ENCODE results near the gene MAGEA9B. TPM values are rescaled to one million over a fixed set of nuclear protein-coding genes. Genes with fewer than 3 reads are reported as not detected.
"Not testable (repeated sequence)": the region's sequence is repeated elsewhere in the genome, so short reads cannot be mapped to it uniquely, and the experiment has no call there.

Gene MAGEA9B
- total RNA-seq, 4 donors from 2014 or later = not detected

- ATAC-seq; H3K4me3 ChIP-seq; DNase-seq; in situ Hi-C loops (cut with MboI; ENCODE audit: low sequenced_read_pairs in 4 of 4); H3K36me3 ChIP-seq; intact Hi-C loops (cut with DNase I; ENCODE audit: low total_unique reads); H3K4me1 ChIP-seq; H3K27ac ChIP-seq; H3K27me3 ChIP-seq; H3K9me3 ChIP-seq: not testable (repeated sequence)
Measured at GRCh38 chrX:149573456-149573855, 13.8 kb downstream of the MAGEA9B start.

DNA sequence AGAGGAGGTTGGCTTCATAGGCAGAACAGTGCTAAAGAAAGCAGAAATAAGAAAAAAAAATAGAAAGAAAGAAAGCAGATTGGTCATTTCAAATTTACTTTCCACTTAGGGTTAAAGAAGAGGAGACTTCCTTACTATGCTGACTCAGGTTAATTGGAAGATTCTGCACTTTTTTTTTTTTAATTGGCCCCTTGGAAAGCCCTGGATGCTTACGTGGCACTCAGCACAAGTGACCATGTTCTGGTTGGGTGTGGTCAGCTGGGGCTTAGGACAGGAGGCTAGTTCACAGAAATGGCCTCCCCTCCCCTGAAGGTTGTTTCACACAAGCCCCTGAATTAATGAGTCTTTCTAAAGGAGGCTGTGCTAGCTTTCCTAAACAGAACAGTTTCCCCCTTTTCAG is 14.5 kb downstream of the MAGEA9B start:
- no peak overlapping the region for H3K27ac ChIP-seq
- no peak for ATAC-seq
- in situ Hi-C loops (cut with MboI; ENCODE audit: low sequenced_read_pairs in 4 of 4) = no loop called here

GRCh38 chrX:149571770-149572169 is 15.5 kb downstream of the MAGEA9B start:
- H3K27ac ChIP-seq = no peak overlapping the region
- H3K4me1 ChIP-seq = no peaks in the 10 kb centered on the region
- H3K27me3 ChIP-seq = no peaks in the 10 kb centered on the region
- no peak overlapping the region for H3K4me3 ChIP-seq
- no peaks in the 10 kb centered on the region for H3K9me3 ChIP-seq
- DNase-seq = no peak
- ATAC-seq = no peak
- no peaks in the 10 kb centered on the region for H3K36me3 ChIP-seq
- intact Hi-C loops (cut with DNase I; ENCODE audit: low total_unique reads) = no loop called here
- in situ Hi-C loops (cut with MboI; ENCODE audit: low sequenced_read_pairs in 4 of 4) = no loop called here
- TF ChIP-seq POLR2A (IDR thresholded peaks at IDR 0.05) = no peak
- TF ChIP-seq, protein P1, sequence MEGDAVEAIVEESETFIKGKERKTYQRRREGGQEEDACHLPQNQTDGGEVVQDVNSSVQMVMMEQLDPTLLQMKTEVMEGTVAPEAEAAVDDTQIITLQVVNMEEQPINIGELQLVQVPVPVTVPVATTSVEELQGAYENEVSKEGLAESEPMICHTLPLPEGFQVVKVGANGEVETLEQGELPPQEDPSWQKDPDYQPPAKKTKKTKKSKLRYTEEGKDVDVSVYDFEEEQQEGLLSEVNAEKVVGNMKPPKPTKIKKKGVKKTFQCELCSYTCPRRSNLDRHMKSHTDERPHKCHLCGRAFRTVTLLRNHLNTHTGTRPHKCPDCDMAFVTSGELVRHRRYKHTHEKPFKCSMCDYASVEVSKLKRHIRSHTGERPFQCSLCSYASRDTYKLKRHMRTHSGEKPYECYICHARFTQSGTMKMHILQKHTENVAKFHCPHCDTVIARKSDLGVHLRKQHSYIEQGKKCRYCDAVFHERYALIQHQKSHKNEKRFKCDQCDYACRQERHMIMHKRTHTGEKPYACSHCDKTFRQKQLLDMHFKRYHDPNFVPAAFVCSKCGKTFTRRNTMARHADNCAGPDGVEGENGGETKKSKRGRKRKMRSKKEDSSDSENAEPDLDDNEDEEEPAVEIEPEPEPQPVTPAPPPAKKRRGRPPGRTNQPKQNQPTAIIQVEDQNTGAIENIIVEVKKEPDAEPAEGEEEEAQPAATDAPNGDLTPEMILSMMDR (IDR thresholded peaks at IDR 0.05 in 4 of 5, conservative IDR thresholded peaks at IDR 0.05 in 1 of 5) = no peak

More for the DNA sequence above, 14.5 kb downstream of the MAGEA9B start:
- H3K36me3 ChIP-seq = no peaks in the 10 kb centered on the region
- TF ChIP-seq, protein P1 (IDR thresholded peaks at IDR 0.05 in 4 of 5, conservative IDR thresholded peaks at IDR 0.05 in 1 of 5) = no peak
- no peaks in the 10 kb centered on the region for H3K9me3 ChIP-seq
- intact Hi-C loops (cut with DNase I; ENCODE audit: low total_unique reads) = no loop called here
- no peaks in the 10 kb centered on the region for H3K4me1 ChIP-seq
- no peaks in the 10 kb centered on the region for H3K27me3 ChIP-seq
- H3K4me3 ChIP-seq = no peak overlapping the region
- DNase-seq = no peak

DNA sequence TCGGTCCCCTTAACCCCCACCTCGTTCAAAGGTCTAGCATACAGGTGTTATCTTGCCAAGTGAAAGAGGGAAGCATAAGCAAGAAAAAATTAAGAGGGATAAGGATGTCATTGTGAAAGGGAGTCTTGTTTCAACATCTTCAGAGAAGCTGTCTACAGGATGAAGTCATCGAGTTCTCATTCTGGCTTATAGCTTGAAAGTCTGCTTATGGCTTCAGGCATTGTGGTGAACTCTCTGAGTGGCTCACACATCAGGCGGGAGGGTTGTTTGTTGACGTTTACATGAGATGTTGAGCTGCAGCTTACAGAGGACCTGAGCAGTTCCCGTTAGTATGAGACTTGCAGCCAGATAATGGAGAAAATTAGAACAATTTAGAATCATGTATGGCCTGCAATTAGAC is 16.6 kb downstream of the MAGEA9B start:
- Histone ChIP-seq H3K27ac (no peak overlapping the region), H3K4me3 (no peak overlapping the region), H3K27me3 (no peaks in the 10 kb centered on the region), H3K36me3 (no peaks in the 10 kb centered on the region), H3K9me3 (no peaks in the 10 kb centered on the region), H3K4me1 (no peaks in the 10 kb centered on the region)
- TF ChIP-seq, protein P1 (IDR thresholded peaks at IDR 0.05 in 4 of 5, conservative IDR thresholded peaks at IDR 0.05 in 1 of 5) = no peak
- TF ChIP-seq POLR2A (IDR thresholded peaks at IDR 0.05) = no peak
- in situ Hi-C loops (cut with MboI; ENCODE audit: low sequenced_read_pairs in 4 of 4) = no loop called here
- no peak for ATAC-seq
- no peak for DNase-seq
- intact Hi-C loops (cut with DNase I; ENCODE audit: low total_unique reads) = no loop called here

DNA sequence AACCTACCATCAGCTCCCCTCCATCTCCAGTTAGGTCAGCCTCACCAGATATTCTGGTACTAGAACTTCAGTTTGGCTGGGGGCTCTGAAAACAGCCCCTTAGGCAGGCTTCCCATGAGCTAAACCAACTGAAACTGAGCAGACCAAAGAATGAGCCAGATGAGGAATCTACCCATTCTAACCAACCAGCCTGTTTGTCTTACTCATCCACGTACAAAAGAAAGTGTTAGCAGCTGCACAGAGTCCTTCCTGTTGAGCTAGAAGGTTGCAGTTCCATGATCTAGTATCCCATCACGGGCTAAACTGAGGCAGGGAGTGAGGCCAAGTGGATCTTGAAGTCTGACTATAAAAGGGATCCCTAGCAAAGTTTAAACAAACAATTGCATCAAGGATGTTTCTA is 17.5 kb downstream of the MAGEA9B start:
- no peak overlapping the region for H3K27ac ChIP-seq
- H3K4me1 ChIP-seq = no peaks in the 10 kb centered on the region
- in situ Hi-C loops (cut with MboI; ENCODE audit: low sequenced_read_pairs in 4 of 4) = no loop called here
- H3K9me3 ChIP-seq = no peaks in the 10 kb centered on the region
- H3K4me3 ChIP-seq = no peak overlapping the region
- intact Hi-C loops (cut with DNase I; ENCODE audit: low total_unique reads) = no loop called here
- ATAC-seq = no peak
- H3K27me3 ChIP-seq = no peaks in the 10 kb centered on the region
- no peaks in the 10 kb centered on the region for H3K36me3 ChIP-seq
- TF ChIP-seq POLR2A (IDR thresholded peaks at IDR 0.05) = no peak
- TF ChIP-seq, protein P1 (IDR thresholded peaks at IDR 0.05 in 4 of 5, conservative IDR thresholded peaks at IDR 0.05 in 1 of 5) = no peak
- no peak for DNase-seq

Measured in gastrocnemius medialis (tissue), 4 donors.